ENCODE measurements around the gene KAT7.
A peak's percentile ranks its signal among the peaks of the same experiment; 100 is the strongest.

Gene KAT7

DNA sequence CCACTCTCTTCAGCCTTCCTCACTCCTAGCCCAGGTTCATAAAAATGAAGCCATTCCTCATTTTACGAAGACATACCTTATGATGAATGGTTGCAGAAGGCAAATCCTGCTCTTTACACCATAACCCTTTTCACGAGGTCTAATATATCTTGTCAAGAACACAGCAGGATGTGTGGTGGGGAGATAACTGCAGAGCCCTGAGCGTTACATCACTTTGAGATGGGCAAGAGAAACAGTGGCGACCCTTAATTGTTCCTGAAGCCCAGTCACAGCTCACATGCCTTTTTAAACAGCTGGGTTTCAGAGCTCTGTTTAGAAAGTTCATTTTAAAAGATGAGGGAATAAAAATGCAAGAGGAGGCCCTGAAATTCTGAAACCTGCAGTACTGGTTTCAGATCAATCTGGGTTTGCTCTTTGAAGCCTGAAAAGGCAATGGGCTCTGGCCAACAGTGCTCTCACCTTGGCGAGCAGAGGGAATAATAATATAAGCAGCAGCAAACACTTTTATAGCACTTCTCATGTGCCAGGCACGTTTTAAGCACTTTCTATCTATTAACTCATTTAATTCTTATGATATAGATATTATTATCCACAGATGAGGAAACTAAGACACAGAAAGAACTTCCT lies 27.4 kb upstream of the KAT7 start:
- DNase-seq = no peak

DNA sequence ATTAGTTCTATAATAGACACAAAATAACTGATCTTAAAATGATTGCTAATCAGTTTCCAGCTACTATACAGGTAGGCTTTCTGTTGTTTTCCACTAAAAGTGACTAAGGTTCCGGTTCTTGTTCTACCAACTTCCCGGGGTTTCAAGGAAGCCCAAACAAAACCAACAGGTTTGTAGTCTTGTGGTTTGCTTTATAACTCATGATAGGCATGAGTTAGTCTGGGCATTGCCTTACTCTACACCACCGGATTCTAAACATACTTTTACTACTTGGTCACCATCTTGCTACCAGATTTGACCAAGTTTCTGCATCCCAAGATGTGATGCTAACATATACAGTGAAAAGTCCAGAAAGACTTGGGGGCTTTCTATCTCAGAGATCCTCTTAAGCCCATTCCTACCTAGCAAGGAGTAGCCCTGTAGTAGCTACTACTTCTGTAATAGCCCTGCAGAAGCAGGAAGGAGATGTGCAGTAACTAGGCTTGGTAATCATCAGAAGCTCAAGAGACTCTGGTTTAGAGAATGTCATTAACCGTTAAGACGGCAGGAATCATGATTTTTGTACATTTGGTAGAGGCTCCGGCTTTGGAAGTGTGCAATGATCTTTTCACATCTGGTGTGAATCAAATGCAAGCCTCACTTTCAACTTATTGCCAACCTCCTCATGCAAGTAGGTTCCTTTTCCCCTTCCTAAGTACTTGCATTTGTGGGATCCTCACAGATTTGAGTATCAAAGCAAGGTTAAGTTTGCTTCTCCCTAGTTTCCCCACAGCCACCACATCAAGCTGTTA lies 26.1 kb upstream of the KAT7 start:
- peak; percentile 8 for DNase-seq

DNA sequence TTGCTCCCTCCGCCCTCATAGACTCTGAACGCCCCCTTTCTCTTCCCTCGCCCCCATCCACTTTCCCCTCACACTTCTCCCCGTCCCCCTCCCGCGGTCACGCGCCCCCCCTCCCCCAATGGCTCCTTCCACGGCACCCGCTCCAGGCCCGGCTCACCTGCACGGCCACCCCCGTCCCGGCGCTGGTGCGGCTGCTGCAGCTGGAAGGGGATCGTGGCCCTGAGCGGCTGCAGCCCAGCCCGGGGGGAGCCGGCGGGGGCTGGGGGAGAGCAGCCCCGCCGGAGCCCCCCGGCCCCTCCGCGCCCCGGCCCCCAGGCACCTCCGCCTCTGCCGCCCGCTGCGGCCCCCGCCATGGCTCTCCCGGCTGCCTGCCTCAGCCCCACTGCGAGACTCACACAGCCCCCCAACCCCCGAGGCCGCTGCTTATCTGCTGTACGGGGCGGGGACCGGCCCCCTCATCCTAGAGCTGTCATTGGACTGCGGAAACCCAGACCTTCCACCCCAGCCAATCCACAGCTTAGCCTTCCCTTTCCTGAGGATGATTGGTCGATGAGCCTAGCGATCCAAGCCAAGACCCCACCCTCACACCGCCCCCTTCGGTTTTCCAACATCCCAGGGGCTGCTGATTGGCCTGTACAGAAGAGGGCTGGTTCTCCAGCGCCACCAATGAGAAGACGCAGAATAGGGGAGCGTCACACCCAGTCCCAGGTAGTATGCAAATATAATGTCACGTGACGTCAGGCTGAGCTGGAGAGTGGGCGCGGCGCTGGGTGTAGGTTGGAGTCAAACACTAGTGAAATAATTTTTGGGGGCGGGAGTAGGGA lies 24.5 kb upstream of the KAT7 start, which contains the start of gene FAM117A:
FAM117A (minus strand) TSS at position 397 of the 824 bp plus-strand sequence; CDS start at position 353, 44 bp downstream.
- peak; percentile 97 for DNase-seq

DNA sequence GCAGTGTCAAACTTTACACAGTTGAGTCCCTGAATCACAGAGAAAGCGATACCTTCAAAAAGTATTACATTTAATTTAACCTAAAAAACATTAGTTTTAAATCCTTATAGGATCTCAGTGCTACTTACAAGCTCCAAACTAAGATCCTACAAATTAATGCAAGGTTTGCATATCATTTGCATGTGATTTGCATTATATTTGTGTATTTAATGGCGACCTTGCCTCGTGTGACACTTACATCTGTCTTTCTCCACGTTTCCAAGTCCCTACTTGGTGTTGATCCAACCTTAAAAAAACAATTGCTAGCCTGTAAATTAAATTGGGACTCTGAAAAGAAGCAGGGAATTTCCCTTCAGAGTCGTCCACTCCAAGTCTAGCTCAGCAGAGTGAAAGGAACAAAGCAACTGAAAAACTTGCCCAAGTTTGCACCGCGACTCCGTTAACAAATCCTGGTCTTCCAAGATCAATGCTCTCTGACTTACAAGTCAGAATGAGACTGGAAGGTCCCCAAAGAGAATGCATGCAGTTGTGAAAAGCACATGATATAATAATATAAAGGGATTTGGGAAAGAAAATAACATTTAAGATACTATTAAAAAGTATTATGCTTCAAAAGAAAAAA lies 23.8 kb upstream of the KAT7 start:
- DNase-seq = no peak

DNA sequence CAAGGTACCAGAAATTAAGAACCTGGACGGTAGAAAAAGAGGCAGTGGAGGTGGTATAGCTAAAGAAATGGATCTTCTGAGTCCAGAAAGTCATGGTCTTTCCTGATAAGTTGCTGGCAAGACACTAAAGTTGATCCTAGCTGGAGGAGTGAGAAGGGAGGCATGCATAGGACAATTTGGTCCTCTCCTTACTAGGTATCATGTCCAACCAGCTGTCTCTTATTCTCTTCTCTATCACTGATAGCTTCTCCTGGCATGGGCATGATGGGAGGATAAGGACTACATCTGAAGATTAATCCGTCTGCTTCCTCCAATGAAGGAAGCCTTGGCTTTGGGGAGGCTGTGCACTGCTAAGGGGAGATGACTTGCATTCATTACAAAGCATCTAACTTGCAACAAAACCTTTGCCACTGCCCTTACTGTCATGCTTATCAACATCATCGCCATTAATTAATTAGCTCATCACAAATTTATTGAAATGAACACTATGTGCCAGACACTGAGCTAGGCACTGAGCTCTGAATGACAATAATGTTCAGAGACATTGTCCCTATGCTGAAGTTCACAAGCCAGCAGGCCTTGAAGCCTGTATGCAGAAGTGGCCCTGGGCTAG lies 21.5 kb upstream of the KAT7 start:
- DNase-seq = no peak

DNA sequence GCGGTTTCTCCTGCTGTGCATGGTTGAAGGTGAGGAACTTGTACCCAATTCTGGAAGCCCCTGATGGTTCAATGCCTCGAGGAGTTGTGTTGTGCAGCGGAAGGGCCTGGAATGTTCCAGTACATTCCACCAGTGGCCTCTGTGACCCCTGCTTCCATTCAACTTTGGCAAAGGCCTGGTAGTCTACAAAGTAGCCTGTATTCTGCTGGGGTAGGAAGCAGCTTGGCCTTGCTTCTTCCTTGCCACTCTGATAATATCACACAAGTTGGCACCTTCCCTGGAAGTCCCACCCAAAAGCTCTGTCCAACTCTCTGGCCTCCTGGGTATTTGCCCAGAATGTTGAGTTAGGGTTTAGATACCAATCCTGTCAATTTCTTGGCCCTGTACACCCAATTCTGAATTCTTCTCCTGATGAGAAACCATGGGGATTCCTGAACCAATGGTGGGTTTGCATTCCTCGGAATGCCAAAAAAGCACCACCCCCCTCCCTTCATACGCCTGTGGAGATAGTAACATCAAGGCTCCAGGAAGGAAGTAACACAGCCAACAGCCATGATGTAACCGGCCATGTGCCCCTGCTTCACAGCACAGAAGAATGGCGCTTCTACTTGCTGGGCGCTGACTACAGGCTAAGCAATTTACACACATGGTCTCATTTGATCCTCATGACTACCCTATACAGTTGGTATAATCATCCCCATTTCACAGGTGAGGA lies 12.8 kb upstream of the KAT7 start:
- DNase-seq = no peak

DNA sequence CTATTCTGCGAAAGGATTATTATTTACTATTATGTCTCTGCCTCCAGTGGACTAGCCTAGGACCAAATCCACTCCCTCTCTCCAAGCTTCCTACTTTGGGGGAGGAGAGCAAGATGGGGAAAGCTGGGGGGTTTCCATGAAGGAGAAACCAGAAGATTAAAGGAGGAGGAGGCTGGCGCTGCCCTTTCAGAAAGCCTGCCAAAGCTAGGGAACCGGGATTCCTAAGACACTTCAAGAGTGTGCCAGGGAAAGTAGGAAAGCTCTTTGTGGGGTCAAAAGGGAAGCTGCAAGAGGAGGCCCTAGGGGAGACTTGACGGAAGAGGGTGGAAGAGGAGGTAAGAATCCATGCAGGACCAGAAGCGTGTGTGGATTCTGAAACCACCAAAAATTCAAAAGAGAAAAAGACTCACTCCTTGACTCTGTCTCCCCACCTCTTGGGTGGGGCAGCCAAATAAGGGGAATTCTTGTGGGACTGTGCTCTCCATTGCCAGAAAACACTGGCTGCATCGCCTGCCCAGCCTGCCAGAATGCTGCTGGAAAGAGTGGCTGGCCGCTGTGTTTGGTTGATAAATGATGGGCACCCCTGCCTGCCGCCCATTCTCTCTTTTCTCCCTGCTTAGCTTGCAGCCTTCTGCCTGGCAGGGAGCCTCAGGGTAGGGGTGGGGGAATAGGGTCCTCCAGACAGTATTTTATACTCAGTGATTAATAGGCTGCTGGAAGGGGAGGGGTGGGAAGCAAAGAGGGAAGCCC lies 11.8 kb upstream of the KAT7 start:
- DNase-seq = no peak

DNA sequence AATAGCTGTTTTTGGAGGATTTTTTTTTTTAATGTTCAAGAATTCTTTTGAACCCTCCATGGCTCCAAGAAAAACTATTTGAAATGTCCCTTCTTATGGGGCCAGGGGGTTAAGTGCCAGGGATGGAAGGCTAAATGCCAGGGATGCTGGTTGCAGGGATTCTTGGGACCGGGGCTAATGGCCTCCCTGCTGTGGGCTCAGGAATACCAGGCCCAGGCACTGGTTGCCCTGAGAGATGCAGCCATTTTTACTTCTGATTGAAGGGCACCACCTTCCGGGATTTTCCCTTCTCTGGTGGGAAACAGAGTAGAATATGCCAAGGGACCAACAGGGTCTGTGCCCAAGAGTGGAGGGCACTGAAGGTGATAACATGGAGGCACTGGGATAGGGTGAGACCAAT lies 10.9 kb upstream of the KAT7 start:
- no peak for DNase-seq

DNA sequence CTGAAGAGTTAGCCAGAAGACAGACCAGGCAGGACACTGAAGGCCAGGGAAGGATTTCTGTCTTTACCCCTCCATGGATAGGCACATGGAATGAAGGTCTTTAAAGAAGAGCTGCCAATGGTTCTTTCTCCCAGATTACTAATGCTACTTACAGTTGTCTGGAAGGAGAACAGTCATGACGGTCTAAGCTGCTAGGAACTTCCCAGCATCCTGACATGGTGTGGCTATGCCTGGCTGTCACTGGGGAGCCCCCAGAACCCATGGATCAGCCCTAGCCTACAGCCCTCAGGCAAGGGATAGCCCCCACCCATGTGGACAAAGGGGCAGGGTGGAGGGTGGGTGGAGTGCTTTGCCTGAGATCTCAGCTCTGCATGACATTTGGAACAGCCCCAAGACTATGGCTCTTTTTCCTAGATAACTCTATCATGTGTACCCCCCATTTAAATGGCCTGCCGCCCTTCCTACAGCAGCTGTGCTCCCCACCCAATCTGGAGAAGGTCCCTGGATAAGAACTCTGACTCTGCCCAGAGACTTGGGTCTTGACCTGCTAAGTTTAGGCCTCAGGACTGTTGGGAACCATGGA lies 9.2 kb upstream of the KAT7 start:
- DNase-seq = no peak

DNA sequence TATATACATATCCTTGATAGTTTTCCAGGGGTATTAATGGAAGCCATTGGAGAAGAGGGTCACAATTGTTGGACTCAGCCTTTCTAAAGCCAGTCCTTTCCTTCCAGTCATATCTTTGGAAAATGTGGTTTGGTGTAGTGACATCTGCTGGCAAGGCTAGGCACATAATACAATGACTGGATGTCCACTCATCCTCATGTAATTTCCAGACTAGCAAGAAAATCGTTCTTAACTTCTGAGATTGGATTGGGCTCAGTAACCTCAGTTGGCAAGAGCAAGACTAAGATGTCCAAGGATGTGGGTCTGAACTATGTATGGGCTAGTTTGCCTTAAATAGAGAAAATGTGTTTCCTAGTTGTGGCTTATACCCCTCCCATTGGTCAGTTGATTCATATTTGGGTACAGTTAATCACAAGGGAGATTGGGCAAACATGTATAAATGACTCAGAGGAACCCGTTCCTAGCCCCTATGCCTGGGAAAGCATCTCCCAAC lies 8.7 kb upstream of the KAT7 start:
- DNase-seq = peak; percentile 77

DNA sequence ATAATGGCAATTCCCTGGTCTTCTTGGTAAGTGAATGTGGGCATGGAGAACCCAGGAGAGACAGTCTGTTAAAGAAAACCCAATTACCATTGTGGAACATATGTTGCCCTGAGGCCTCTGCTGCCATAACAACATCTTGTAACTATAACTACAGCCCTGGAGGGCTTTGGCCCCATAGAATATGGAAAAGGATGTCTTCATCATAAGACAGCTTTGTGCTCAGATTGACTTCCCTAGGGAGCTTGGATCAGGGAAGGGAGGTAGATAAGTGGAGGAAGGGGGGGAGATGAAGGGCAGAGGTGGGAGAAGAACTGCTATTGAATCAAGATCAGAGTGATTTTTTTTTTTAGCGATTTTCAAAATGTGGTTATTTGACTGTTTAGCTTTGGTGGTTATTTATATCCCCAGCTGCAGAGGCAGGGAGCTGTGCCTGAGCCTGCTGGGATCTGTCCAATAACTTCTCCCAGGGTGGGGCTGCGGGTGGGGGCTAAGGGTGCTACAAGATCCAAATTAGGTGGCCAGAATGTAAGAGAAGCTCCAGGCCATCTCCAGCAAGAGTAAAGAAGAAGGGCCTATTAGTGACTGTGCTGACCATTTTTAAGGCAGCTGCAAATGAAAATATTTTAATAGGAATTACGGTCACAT lies 5.3 kb upstream of the KAT7 start:
- no peak for DNase-seq

DNA sequence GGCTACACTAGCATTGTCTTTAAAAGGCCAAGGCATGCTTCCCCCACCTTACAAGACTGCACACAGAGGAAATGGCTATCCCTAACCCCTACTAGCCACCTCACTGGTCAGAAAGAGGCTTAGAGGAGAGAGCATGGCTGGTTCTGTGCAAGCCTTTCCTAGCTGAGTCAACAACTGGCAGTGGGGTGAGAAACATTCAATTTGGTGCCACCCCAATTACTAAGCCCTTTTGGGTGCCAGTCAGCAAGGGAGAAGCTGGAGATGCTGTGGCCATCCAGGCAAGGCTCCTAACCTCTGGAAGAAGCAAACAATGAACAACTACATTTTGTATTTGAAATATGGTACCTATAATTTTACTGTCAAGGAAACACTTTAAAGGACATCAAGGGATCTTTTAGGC lies 4.7 kb upstream of the KAT7 start:
- DNase-seq = no peak

DNA sequence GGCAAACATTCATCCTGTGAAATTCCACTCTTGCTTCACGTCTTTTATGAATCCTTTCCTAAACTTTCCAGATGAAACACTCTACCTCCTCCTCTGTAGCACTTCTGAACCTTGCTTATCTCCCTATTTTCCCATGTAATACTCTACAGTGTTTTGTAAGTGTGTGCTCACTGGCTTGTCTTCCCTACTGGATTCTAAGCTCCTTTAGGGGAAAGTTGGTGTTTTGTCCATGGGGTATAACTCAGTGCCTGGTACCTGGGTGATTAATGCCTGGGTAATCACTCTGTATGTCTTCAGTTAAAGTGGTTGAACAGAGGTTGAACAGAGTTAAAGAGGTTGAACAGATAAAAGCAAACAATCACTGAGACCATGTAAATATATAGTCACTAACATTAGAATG lies 3.8 kb upstream of the KAT7 start:
- DNase-seq = no peak

DNA sequence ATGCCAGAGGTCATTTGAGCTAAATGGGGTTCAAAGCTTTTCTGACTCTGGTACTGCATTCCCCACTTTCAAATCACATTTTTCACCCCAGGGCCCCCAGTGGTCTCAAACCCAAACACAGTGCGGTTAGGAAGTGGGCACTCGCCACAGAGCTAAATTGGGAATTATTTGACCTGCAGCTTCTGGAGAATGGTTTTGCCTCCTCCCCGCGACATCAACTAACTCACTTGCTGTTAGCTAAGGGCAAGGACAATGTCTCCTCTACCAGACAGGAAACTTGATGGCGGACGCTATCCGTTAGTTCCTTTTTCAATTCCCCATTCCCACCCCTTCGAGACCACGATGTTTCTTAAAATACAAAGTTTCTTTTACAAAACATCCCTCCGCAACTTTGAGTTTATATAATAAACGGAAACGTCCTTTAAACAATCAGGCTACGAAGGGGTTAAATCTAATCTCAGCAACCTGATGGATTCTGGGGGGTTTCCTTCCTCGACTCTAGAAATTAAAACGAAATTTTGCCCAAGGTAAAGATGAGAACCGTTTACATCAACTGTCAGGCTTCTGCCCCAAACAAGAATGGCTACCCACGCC lies 500 bp upstream of the KAT7 start:
- no peak for DNase-seq

DNA sequence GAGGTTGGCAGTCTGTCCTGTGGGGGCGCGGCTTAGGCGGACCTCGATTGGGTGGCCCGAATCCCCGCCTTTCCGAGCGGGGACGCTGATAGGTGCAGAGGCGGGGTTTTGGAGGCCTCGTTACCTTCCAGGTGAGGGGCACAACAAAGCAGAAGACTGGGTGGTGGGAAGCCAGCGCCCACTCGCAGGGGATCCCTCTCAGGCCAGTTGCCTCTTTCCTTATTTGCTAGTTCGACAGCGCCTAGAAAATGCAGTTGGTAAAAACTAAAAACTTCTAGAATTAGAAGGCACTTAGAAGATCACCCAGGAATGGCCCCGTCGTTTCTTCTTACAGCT lies 730 bp downstream of the KAT7 start:
- DNase-seq = no peak

DNA sequence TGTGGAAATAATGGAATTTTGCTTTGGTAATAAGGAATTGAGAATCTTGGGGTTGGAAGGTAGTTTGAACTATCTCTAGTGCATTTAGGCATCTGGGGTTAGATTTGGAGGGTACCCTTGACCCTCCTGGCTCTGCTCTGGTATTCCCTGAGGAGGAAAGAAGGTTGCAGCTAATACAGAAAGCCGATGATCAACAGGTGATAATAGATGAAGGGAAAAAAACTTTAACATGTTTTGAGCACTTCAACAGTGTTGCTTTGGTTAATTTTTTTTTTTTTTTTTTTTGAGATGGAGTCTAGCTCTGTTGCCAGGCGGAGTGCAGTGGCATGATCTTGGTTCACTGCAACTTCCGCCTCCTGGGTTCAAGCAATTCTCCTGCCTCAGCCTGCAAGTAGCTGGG lies 4.8 kb downstream of the KAT7 start:
- DNase-seq = no peak

DNA sequence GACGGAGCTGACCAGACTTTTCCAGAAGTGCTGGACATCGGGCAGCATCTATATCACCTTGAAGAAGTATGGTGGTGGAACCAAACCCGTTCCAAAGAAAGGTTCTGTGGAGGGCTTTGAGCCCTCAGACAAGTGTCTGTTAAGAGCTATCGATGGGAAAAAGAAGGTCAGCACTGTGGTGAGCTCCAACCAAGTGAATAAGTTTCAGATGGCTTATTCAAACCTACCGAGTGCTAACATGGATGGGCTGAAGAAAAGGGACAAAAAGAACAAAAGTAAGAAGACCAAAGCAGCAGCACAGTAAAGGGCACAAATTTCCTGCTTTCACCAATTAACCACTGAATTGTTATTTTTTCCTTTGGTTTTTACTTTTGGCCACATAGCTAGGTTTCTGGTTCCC lies 6.9 kb downstream of the KAT7 start:
- DNase-seq = no peak

DNA sequence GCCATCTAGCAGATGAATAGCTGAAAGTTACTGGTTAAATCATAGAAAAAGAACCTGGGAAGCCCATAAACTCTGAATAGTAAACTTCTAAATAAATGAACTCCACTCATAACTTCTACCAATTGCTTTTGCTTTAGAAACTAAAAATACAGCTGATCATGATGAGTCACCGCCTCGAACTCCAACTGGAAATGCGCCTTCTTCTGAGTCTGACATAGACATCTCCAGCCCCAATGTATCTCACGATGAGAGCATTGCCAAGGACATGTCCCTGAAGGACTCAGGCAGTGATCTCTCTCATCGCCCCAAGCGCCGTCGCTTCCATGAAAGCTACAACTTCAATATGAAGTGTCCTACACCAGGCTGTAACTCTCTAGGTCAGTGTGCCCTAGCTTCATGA lies 9.7 kb downstream of the KAT7 start:
- DNase-seq = peak; percentile 16

DNA sequence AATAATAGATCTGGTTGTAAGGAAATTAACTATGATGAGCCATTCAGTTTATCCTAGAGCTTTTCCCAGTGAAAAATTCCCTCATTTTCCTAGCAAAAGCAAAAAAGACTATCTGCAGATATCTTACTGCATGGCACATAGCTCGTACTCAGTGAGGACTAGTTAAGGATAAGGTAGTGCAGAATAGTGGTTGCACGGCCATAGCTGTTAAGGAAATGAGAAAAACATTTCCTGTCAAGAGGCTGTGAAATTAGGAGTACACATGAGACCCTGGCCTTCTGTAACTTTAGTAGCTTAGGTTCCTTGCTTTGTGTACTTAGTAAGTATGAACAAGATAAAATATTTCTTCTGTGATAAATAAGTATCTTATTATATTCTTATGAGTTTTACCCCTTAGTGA lies 10.3 kb downstream of the KAT7 start:
- DNase-seq = no peak

DNA sequence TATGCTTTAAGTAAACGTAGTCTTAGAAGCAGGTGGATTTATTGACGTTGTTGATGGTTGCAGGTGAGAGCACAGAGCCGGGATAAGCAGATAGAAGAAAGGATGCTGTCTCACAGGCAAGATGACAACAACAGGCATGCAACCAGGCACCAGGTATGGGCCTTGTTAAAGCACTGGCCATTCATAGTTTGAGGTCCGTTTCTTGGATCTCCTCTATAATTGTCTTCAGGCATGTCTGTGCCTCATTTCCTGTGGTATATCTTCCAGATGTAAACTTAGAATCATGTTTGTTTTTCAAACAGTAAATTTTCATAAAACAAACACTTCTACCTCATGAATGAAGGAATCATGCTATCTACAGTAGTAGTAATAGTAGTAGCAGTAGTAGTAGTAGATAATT lies 20.6 kb downstream of the KAT7 start:
- DNase-seq = no peak

Data from fibroblast of skin of right biceps (primary cell).